IPS DF 19.7 (cell line): ENCODE measurements around the gene PGPEP1.

Experiments
- DNase-seq: peaks from one replicate; pipeline ENCODE4 v3.0.0-alpha.2; 2013; ENCODE audit warnings: low read depth, low spot score

PGPEP1 gene

GRCh38 chr19:18417250-18418028 lies 77.0 kb downstream of the PGPEP1 start:
- DNase-seq, result no peak

GRCh38 chr19:18418029-18418482 lies 77.7 kb downstream of the PGPEP1 start:
- DNase-seq, result no peak

- DNase-seq, result no peak
Observed at GRCh38 chr19:18418483-18419194, 78.2 kb downstream of the PGPEP1 start.

GRCh38 chr19:18419195-18419698 lies 78.8 kb downstream of the PGPEP1 start, which contains the start of gene SSBP4:
TSS of gene SSBP4 (plus strand) at chr19:18419398. CDS start at chr19:18419649, 251 bp downstream.
- no peak for DNase-seq
